HCT116 (cell line): ENCODE measurements around the gene TNS3. TPM values are rescaled to one million over a fixed set of nuclear protein-coding genes. Genes with fewer than 3 reads are reported as not detected.

ENCODE experiments used
- ATAC-seq: fragments of 200-7000 bp; cut with Tn5 transposase; 2 replicates; pipeline ENCODE4 v1.9.1; 2020; ENCODE audit warnings: mild to moderate bottlenecking, moderate library complexity
- BruUV-seq: library from RNA; stranded (reverse); fragments of 400-500 nt; replicated peaks from 2 replicates; lab custom pipeline; 2021; lab: Mats Ljungman, UMichigan
- CTCF ChIA-PET: fragments of 300-600 bp; sonication (Branson Sonifier 250); formaldehyde crosslinking; loops from one replicate; lab custom pipeline; 2021; ENCODE audit warnings: antibody characterized with exemption; lab: Charles Lee
- POLR2A ChIA-PET: fragments of 300-600, 350-600 bp; sonication (Branson Sonifier 250); formaldehyde crosslinking; loops from one replicate; lab custom pipeline; 2021; ENCODE audit warnings: antibody characterized with exemption; lab: Charles Lee
- RAD21 ChIA-PET, 2 experiments: fragments of 300-600 bp; sonication (Branson Sonifier 250); formaldehyde crosslinking; loops; one replicate each; lab custom pipeline; 2023; ENCODE audit warnings: low total read pairs in 2 of 2; ENCODE audit not compliant: uncharacterized antibody in 2 of 2, unreplicated experiment in 2 of 2, low non-redundant PET in 1 of 2; lab: Charles Lee
- DNase-seq: peaks from one replicate; pipeline ENCODE4 v3.0.0-alpha.2; 2010; ENCODE audit warnings: low read depth, low spot score
- H2AFZ ChIP-seq: fragments of 200-600 bp; shearing (Covaris generic), sonication (generic); 2 replicates; pipeline ENCODE4 v1.6.1; 2017; ENCODE audit warnings: low read depth, mixed run types, mixed read lengths, antibody characterized with exemption, low read length; ENCODE audit not compliant: poor library complexity, severe bottlenecking
- H3K27ac ChIP-seq: 2 replicates; pipeline ENCODE4 v1.5.1; 2012; ENCODE audit warnings: low read depth, low read length
- H3K27me3 ChIP-seq: fragments of 200-600 bp; sonication (generic); 2 replicates; pipeline ENCODE4 v1.6.1; 2016; ENCODE audit warnings: mixed run types, low read length, mixed read lengths; ENCODE audit not compliant: insufficient read depth
- H3K36me3 ChIP-seq, 2 experiments: fragments of 200-500 bp in 1 of 2; fragments of 200-600 bp in 1 of 2; sonication (Bioruptor generic) in 1 of 2; sonication (generic) in 1 of 2; 2 replicates each; pipeline versions ENCODE4 v1.5.1 to v1.6.1; 2014 to 2016; ENCODE audit warnings: low read length in 2 of 2, inconsistent platforms in 1 of 2, mixed read lengths in 1 of 2, mixed run types in 1 of 2; ENCODE audit not compliant: insufficient read depth in 2 of 2, control insufficient read depth in 1 of 2
- H3K4me1 ChIP-seq, 2 experiments: fragments of 200-600 bp in 1 of 2; sonication (generic) in 1 of 2; 2 replicates each; pipeline versions ENCODE4 v1.5.1 to v1.6.1; 2012 to 2017; ENCODE audit warnings: low read length in 2 of 2, inconsistent platforms in 1 of 2, mild to moderate bottlenecking in 1 of 2, mixed read lengths in 1 of 2, mixed run types in 1 of 2, moderate library complexity in 1 of 2; ENCODE audit not compliant: insufficient read depth in 2 of 2, control insufficient read depth in 1 of 2
- H3K4me2 ChIP-seq: fragments of 200-600 bp; sonication (generic); 2 replicates; pipeline ENCODE4 v1.6.1; 2017; ENCODE audit warnings: mixed run types, low read length, mixed read lengths
- H3K4me3 ChIP-seq, 2 experiments: fragments of 200-600 bp in 1 of 2; sonication (generic) in 1 of 2; replicated peaks in 1 of 2; 2 replicates each; pipeline ENCODE4 v1.5.1; 2011 to 2016; ENCODE audit warnings: low read length in 2 of 2, control low read depth in 1 of 2, low read depth in 1 of 2, mild to moderate bottlenecking in 1 of 2, mixed read lengths in 1 of 2, mixed run types in 1 of 2
- H3K79me2 ChIP-seq: fragments of 200-600 bp; sonication (generic); 2 replicates; pipeline ENCODE4 v1.6.1; 2017; ENCODE audit warnings: mild to moderate bottlenecking, mixed run types, low read length, moderate library complexity, mixed read lengths; ENCODE audit not compliant: insufficient read depth
- H3K9ac ChIP-seq: fragments of 200-600 bp; sonication (generic); 2 replicates; pipeline ENCODE4 v1.6.1; 2016; ENCODE audit warnings: low read length, mixed read lengths
- H3K9me2 ChIP-seq: fragments of 200-600 bp; sonication (generic), shearing (Covaris generic); 2 replicates; pipeline ENCODE4 v1.6.1; 2017; ENCODE audit warnings: mixed run types, mild to moderate bottlenecking, moderate library complexity; ENCODE audit not compliant: insufficient read depth
- H3K9me3 ChIP-seq, 2 experiments: fragments of 200-500 bp in 1 of 2; fragments of 200-600 bp in 1 of 2; sonication (Bioruptor generic) in 1 of 2; sonication (generic) in 1 of 2; 2 replicates each; pipeline ENCODE4 v1.6.1; 2014 to 2017; ENCODE audit warnings: low read length in 2 of 2, mixed read lengths in 2 of 2, inconsistent platforms in 1 of 2, low read depth in 1 of 2, mild to moderate bottlenecking in 1 of 2, mixed run types in 1 of 2, moderate library complexity in 1 of 2; ENCODE audit not compliant: control insufficient read depth in 1 of 2, insufficient read depth in 1 of 2
- H4K20me1 ChIP-seq: fragments of 200-600 bp; sonication (generic), shearing (Covaris generic); 2 replicates; pipeline ENCODE4 v1.6.1; 2017; ENCODE audit warnings: mixed run types, mild to moderate bottlenecking, moderate library complexity; ENCODE audit not compliant: insufficient read depth
- ATF3 ChIP-seq: IDR thresholded peaks from 2 replicates; pipeline ENCODE4 v1.6.1; 2012
- CBX3 ChIP-seq: IDR thresholded peaks from 2 replicates; pipeline ENCODE4 v1.6.1; 2012; ENCODE audit warnings: low read depth
- CEBPB ChIP-seq: IDR thresholded peaks from 2 replicates; pipeline ENCODE4 v1.6.1; 2012; ENCODE audit warnings: low read depth
- CTCF ChIP-seq, 3 experiments: fragments of 200-600 bp in 1 of 3; sonication (generic) in 1 of 3; IDR thresholded peaks in 2 of 3; conservative IDR thresholded peaks in 1 of 3; 2 replicates each; pipeline ENCODE4 v1.5.1; 2012 to 2017; ENCODE audit warnings: low read depth in 2 of 3, low read length in 2 of 3, antibody characterized with exemption in 1 of 3, borderline replicate concordance in 1 of 3, control low read depth in 1 of 3, mild to moderate bottlenecking in 1 of 3, mixed read lengths in 1 of 3, mixed run types in 1 of 3, moderate library complexity in 1 of 3; ENCODE audit not compliant: insufficient read depth in 1 of 3
- EGR1 ChIP-seq: IDR thresholded peaks from 2 replicates; pipeline ENCODE4 v1.6.1; 2012; ENCODE audit warnings: low read depth
- EZH2 ChIP-seq: fragments of 200-600 bp; sonication (generic); IDR thresholded peaks from 2 replicates; pipeline ENCODE4 v1.6.1; 2017; ENCODE audit warnings: antibody characterized with exemption, mixed run types
- EZH2phosphoT487 ChIP-seq: fragments of 200-600 bp; IDR thresholded peaks from 2 replicates; pipeline ENCODE4 v1.6.1; 2018; ENCODE audit warnings: antibody characterized with exemption, borderline replicate concordance
- JUND ChIP-seq: IDR thresholded peaks from 2 replicates; pipeline ENCODE4 v1.6.1; 2012
- POLR2A ChIP-seq: IDR thresholded peaks from 2 replicates; pipeline ENCODE4 v1.7.0; 2011; ENCODE audit warnings: borderline replicate concordance; ENCODE audit not compliant: insufficient read depth, insufficient read length; ENCODE audit errors: extremely low read depth
- POLR2AphosphoS5 ChIP-seq: IDR thresholded peaks from 2 replicates; pipeline ENCODE4 v1.6.1; 2011; ENCODE audit warnings: mild to moderate bottlenecking, low read depth, low read length, moderate library complexity
- RAD21 ChIP-seq: IDR thresholded peaks from 2 replicates; pipeline ENCODE4 v1.6.1; 2012; ENCODE audit warnings: low read depth, mild to moderate bottlenecking
- REST ChIP-seq: IDR thresholded peaks from 2 replicates; pipeline ENCODE4 v1.6.1; 2012; ENCODE audit warnings: low read depth
- SIN3A ChIP-seq: IDR thresholded peaks from 2 replicates; pipeline ENCODE4 v1.6.1; 2012; ENCODE audit warnings: low read depth
- SRF ChIP-seq: IDR thresholded peaks from 2 replicates; pipeline ENCODE4 v1.6.1; 2012; ENCODE audit warnings: low read depth
- TCF7L2 ChIP-seq: IDR thresholded peaks from 2 replicates; pipeline ENCODE4 v1.7.0; 2011; ENCODE audit warnings: borderline replicate concordance, inconsistent platforms; ENCODE audit not compliant: insufficient read depth, insufficient read length; ENCODE audit errors: extremely low read depth
- YY1 ChIP-seq: IDR thresholded peaks from 2 replicates; pipeline ENCODE4 v1.6.1; 2011; ENCODE audit warnings: low read length, low read depth, moderate library complexity, mild to moderate bottlenecking; ENCODE audit not compliant: insufficient replicate concordance; ENCODE audit errors: extremely low read depth
- intact Hi-C: fragments of 100-400 bp; cut with micrococcal nuclease; formaldehyde crosslinking; loops from 2 replicates; pipeline ENCODE4 v1.10.0; 2022
- total RNA-seq: library from RNA; stranded (reverse); gene quantifications from one replicate; pipeline ENCODE4 v1.2.1, GENCODE V29; 2021; ENCODE audit not compliant: unreplicated experiment

The TNS3 gene
- total RNA-seq, 1 experiment from 2014 or later: 9.1 TPM

- no peaks in the 10 kb centered on the region for H3K9me2 ChIP-seq
- BruUV-seq: no TSS peak
- RAD21 ChIA-PET: no interaction called here
- peaks cover 3 to 16% of the 10 kb centered on the region in 2 experiments; a peak in 3 of 4 replicates for H3K4me1 ChIP-seq
- no peaks in the 10 kb centered on the region for H3K9me3 ChIP-seq
- H3K36me3 ChIP-seq: no peaks in the 10 kb centered on the region
- no peaks in the 10 kb centered on the region for H3K79me2 ChIP-seq
- no peak overlapping the region for H3K4me2 ChIP-seq
- no peak overlapping the region for H2AFZ ChIP-seq
- H4K20me1 ChIP-seq: no peaks in the 10 kb centered on the region
- CTCF ChIA-PET: no interaction called here
- TF ChIP-seq CEBPB (no peak), YY1 (no peak), EGR1 (no peak), POLR2A (no peak), JUND (no peak), CBX3 (no peak), POLR2AphosphoS5 (no peak), CTCF (IDR thresholded peaks at IDR 0.05 in 2 of 3, conservative IDR thresholded peaks at IDR 0.05 in 1 of 3; ENCODE audit: borderline replicate concordance in 1 of 3, insufficient read depth in 1 of 3, low read depth in 2 of 3, low read length in 2 of 3) (no peak), EZH2 (no peak), SRF (no peak), SIN3A (no peak), TCF7L2 (no peak), RAD21 (no peak), EZH2phosphoT487 (no peak), ATF3 (no peak), REST (no peak)
- H3K9ac ChIP-seq: no peak overlapping the region
- no peak for DNase-seq
- H3K27ac ChIP-seq: no peak overlapping the region
- intact Hi-C loops: no loop called here
- POLR2A ChIA-PET: no interaction called here
- no peaks in the 10 kb centered on the region for H3K27me3 ChIP-seq
- H3K4me3 ChIP-seq: no peak overlapping the region
- no peak for ATAC-seq
Observed at GRCh38 chr7:47295606-47296005, 286.3 kb downstream of the TNS3 start.
